ENCODE data around the gene MAN1A1.
A peak's percentile ranks its signal among the peaks of the same experiment; 100 is the strongest.
"Not testable (repeated sequence)": the region's sequence is repeated elsewhere in the genome, so short reads cannot be mapped to it uniquely, and the experiment has no call there.

The MAN1A1 gene

DNA sequence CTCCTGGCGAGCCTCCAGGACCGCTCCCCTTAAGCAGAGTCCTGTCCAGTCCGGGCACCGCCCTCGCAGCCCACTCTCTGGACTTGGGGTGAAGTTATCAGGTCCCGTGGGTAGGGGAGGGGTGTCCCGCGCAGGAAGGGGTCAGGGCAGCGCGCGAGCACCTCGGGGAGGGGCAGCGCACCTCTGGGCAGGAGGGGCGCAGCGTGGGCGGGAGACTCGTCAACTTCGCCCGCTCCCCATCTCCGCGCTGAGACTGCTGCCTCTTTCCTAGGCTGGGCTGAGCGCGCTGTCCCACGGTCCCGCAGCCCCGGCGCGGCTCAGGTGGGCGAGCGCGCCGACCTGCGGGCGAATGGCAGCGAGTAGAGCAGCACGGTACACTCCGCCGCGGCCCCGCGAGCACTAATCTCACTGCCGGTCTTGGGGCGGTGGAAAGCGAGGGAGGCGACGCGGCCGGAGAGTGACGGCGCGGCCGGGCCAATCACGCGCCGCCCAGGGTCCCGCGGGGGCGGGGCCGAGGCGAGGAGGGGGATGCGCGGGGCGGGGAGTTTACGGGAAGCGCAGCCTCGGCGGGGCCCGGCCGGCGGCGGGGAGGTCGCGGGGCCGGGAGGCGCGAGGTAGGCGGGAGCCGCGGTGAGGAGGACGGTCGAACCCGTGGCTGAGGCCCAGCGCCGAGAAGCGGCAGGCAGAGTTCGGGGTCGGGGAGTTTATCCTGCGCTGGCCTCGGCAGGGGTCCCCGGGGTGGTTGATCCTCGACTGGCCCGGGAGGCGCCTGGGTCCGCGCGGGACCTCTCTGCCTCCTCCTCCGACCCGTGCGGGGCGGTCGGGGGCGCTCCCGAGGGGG lies at the start of gene MAN1A1:
MAN1A1 (minus strand) TSS at position 401 of the 841 bp plus-strand sequence. CDS start 696 bp downstream, outside the sequence.
- peak; percentile 86 for DNase-seq (ENCODE audit: low spot score)

DNA sequence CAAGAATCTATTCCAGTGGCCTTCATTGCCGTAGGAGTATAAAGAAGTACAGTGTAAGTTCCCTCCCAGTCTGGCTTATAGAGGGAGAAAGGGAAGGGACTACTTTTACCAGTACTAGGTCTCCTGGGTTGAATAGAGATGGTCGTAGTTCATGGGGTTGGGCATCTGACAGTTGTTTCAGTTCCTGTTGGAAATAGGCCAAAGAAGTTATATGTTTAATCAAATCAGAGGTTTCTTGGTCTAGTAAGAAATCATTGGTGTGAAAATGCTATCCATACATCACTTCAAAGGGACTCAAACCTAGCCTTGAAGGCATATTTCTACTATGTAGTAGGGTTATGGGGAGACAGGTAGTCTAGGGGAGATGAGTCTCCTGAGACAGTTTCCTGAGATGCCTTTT lies 45.6 kb upstream of the MAN1A1 start:
- no peak for DNase-seq (ENCODE audit: low spot score)

DNA sequence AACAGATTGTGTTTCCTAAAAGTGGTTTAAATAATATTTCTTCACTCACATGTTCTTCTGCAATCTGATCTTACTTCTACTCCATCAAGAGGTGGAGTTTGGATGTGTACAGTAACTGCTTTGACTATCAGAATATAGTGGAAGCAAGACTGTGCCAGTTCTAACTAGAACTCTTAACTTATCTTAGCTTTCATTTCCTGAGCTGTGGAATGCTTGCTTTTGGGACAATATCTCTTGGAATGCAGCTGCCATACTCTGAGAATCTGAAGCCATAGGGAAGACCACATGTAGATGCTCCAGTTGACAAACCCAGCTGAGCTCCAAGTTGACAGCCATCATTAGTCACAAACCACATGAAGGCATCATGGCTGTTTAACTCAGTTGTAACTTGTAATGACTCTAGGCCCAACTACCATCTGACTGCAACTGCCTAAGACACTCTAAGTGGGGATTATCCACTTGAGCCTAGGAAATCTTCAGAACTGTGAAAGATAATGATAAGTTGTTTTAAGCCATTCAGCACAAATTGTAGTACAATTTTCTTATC lies 40.8 kb upstream of the MAN1A1 start:
- no peak for DNase-seq (ENCODE audit: low spot score)

- no peak for DNase-seq (ENCODE audit: low spot score)
These were observed 36.4 kb upstream of the MAN1A1 start for GRCh38 chr6:119385994-119386393.

DNA sequence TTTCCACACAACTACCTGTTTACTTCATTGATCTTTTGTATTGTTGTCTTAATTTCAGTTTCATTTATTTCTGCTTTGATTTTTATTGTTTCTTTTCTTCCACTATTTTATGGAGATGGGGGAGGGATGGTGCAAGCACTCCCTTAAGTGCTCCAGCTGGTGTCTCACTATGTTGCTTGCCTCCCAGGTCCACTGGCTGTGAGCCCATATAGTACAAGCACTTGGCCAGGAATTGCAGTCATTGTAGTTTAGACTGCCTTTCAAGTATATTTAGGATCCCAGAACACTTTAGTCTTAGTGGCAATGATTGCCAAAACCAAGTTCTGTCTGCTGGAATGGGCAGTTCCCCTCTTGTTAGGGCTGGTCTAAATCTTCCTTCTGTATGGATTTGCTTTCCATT lies 34.9 kb upstream of the MAN1A1 start:
- DNase-seq (ENCODE audit: low spot score), result no peak

GRCh38 chr6:119379809-119380208 lies 30.2 kb upstream of the MAN1A1 start:
- no peak for DNase-seq (ENCODE audit: low spot score)

GRCh38 chr6:119377043-119377442 lies 27.5 kb upstream of the MAN1A1 start:
- DNase-seq (ENCODE audit: low spot score), result not testable (repeated sequence)

GRCh38 chr6:119370080-119370479 lies 20.5 kb upstream of the MAN1A1 start:
- DNase-seq (ENCODE audit: low spot score), result no peak

DNA sequence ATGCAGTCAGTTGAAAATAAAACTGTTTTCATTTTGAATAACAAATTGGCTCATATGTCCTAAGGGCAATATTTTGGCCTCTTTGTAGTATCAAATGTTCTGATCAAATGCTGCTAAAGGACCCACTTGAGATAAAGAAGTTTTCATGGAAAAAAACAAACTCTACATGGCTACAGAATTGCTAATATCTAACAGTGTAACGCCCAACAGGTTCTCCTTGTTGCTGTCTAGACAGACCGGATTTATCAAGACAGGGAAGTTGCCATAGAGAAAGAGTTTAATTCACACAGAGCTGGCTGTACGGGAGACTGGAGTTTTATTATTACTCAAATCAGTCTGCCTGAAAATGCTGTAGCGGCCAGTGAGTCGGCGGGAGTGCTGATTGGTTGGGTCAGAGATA lies 19.4 kb upstream of the MAN1A1 start:
- no peak for DNase-seq (ENCODE audit: low spot score)

DNA sequence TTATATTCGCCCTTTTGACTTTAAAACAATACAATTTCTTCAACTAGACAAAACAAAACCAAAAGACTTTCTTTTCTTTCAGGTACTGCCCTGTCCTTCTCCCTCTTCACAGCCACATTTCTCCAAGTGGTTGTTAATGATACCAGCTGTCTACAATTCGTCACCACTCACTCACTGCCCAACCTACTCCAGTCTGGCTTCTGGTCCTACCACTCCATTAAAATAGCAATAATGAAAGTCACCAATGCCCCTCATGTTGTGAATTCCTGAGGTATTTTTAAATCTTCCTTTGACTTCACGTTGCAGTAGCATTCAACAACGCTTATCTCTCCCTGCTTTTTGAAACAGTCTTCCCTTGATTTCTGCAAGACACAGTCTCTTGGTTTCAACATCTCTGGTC lies 11.6 kb upstream of the MAN1A1 start:
- DNase-seq (ENCODE audit: low spot score), result no peak

DNA sequence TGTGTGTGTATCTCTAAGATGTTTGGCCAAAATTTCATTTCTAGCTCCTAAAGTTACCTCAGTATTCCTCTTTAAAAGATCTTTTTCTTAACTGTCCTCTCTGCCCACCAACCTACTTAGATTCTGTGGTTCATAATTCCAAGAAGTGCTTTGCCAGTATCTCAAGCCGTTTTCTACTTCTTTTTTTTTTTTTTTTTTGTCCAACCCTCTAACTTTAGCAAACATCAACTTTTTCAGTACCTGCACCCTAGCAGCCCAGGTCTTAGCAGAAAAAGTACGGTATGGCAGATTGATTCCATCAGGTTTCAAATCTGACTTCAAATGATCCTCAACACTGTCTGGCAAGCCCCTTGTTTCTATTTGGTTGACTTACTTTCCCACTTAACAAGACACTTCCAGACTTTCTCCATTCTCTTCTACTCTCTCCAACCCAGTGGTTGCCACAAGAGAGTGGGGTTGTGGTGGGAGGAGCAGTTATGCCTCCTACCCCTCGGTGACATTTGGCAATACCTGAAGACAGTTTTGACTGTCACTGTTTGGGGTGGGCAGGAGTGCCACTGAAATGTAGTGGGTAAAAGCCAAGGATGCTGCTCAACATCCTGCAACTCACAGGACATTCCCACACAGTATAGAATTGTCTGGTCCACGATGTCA lies 10.8 kb upstream of the MAN1A1 start:
- DNase-seq (ENCODE audit: low spot score), result no peak

GRCh38 chr6:119355890-119356289 lies 6.3 kb upstream of the MAN1A1 start:
- no peak for DNase-seq (ENCODE audit: low spot score)

DNA sequence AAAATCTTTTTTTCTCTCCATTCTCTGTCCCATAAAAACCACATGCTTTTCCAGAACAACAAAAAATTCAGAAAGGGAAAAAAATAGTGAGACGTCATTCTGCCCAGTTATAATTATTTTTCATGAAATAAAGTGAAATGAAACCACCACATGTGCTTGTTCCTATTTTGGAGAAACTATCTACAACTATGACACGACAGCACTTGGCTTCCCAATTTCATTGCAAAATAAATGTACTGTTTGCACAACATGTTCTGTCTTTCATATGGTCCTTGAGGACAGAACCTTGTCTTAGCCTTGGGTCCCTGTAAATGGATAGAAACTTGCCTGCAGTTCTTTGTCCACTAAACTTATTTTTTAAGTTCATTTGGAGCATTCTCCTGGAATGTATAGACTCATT lies 5.6 kb upstream of the MAN1A1 start:
- DNase-seq (ENCODE audit: low spot score), result no peak

DNA sequence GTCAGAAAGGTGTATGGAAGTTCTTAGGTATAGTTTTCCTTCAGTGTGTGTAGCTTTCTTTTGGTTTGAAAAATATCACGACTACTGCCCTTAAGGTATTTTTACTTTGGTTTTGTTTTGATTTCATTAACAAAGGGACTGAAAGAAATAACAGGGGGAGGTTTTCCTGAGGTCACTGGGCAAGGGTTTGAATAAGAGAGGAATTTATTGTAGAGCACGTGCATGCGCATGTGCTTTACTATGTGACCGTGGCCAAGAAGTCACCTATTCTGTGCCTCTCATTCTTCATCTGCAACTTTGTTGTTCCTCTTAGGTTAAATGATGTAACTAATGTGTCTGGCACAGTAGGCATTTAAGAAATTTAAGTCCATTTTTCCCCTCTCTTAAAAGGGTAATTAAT lies 4.1 kb upstream of the MAN1A1 start:
- no peak for DNase-seq (ENCODE audit: low spot score)

DNA sequence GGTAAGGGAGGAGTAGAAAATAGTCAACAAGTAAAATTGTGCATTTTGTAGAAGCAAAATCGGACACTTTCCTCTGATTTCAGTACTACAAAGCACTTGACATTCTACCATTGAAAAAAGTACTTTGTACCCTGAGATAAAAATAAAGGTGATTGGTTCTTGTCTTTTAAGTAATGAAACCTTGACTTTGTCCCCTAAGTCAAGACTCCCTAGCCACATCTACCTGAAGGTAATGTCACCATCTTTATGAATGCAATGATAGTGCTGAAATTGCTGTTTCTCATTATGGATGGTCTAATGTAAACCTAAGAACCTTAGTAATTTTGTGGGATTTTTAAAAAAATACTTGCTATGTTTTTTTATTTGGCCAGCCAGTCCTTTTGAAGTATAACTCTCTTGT lies 2.4 kb upstream of the MAN1A1 start:
- DNase-seq (ENCODE audit: low spot score), result no peak

DNA sequence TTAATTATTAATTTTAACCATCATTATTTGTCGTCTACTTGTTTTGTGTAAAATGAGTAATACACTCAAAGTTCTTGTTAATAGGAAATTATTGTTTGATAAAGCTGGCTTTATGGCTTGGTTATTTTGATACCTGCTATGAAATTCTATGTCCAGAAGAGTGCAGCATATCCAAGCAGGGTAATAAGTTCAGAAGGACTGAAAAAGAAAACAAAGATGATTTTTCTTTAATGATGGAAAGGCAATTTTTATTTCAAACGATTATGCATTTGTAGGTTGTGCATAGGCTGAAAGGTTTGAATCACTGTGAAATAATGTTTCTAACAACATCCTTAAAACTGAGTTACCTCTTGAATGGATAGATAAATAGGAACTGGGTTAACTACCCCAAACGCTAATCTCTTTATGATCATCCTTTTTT lies 1.4 kb upstream of the MAN1A1 start:
- DNase-seq (ENCODE audit: low spot score), result no peak

DNA sequence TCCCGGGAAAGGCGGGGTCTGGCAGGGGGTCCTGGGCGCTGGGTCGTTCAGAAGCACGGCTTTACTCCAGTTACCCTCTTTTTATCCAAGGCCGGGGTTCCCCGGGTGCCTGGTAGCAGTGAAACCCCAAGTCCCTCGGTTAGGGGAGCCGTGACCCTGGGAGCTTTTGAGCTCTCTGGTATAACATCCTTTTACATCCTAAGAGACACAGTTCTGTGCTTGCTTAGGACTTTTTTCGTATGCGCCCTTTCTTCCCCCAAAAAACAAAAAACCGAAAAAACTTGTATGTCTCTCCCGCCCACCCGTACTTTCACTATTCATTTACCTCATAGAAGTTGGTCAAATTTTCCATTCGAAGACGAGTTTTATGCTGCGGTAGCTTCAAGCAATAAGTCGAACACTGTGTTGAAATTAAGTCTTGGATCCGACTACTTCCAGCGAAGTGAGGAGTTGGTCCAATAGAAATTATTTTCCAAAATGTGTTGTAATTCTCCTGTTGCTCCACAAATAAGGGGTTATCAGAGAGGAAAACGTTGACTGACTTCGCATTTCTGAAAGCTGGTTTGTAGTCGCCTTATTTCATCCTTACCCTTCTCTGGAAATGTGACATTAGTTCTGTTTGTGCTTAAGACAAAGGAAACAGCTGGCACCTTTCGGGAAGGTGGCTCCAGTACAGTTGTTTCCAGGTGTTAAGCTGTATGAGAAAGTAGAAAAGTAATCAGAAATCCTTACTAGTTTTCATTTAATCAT lies 816 bp upstream of the MAN1A1 start:
- peak; percentile 30 for DNase-seq (ENCODE audit: low spot score)

- DNase-seq (ENCODE audit: low spot score), result peak; percentile 16
These were observed 707 bp downstream of the MAN1A1 start for GRCh38 chr6:119348748-119349360.

- DNase-seq (ENCODE audit: low spot score), result no peak
These were observed 1.3 kb downstream of the MAN1A1 start for GRCh38 chr6:119348096-119348747.

DNA sequence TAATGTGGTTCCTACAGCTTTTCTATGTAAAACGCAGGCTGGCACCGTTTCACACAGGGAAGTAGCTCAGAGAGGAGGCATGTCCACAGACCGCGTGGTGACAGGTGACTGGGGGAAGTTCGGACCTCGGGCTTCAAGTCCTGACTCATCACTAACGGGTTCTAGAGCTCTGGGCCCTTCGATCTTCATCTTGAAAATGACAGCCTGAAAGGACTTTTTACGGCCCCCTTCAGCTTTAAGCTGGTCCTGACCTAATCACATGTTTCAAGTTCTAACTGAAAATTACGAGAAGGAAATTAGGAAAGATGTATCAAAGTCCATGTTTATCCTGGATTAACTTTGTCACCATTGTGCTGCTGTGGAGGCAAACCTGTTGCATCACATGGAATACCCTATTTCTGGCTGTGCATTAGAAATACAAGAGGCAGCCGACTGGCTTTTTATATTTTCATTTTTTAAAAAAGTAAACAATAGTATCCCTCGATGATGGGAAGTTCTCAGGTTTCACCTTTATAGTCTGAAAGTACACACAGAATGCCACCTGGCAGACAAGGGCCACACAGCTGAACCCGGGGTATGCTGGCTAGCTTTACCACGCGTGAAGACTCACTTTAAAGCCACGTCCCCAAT lies 2.0 kb downstream of the MAN1A1 start:
- DNase-seq (ENCODE audit: low spot score), result no peak

GRCh38 chr6:119346936-119347335 lies 2.6 kb downstream of the MAN1A1 start:
- DNase-seq (ENCODE audit: low spot score), result no peak
